Lung (tissue), 12 donors: ENCODE measurements around the gene STX16. TPM values are rescaled to one million over a fixed set of nuclear protein-coding genes. Genes with fewer than 3 reads are reported as not detected.
"Not testable (repeated sequence)": the region's sequence is repeated elsewhere in the genome, so short reads cannot be mapped to it uniquely, and the experiment has no call there.

Experiments
- ATAC-seq: fragments of 200-7000 bp; cut with Tn5 transposase; one replicate; pipeline ENCODE4 v1.9.1; 2020; ENCODE audit warnings: moderate number of reproducible peaks; ENCODE audit not compliant: insufficient read depth, low FRiP score
- DNase-seq, 3 donors: peaks; one replicate each; pipeline ENCODE4 v3.0.0-alpha.2; 2013 to 2017
- H3K27ac ChIP-seq, 2 donors: one replicate each; pipeline ENCODE4 v1.5.1; 2013; ENCODE audit warnings: mild to moderate bottlenecking in 2 of 2, moderate library complexity in 2 of 2, control low read depth in 1 of 2, inconsistent platforms in 1 of 2, low read depth in 1 of 2, low read length in 1 of 2
- H3K27me3 ChIP-seq, 3 donors: one replicate each; pipeline ENCODE4 v1.5.1; 2013; ENCODE audit warnings: low read length in 2 of 3; ENCODE audit not compliant: control insufficient read depth in 3 of 3, insufficient read depth in 3 of 3
- H3K36me3 ChIP-seq, 4 donors: one replicate each; pipeline ENCODE4 v1.5.1; 2013; ENCODE audit warnings: low read length in 4 of 4, mild to moderate bottlenecking in 1 of 4, moderate library complexity in 1 of 4; ENCODE audit not compliant: control insufficient read depth in 4 of 4, insufficient read depth in 4 of 4
- H3K4me1 ChIP-seq, 5 donors: one replicate each; pipeline ENCODE4 v1.5.1; 2013; ENCODE audit warnings: low read length in 5 of 5, mild to moderate bottlenecking in 2 of 5, moderate library complexity in 1 of 5; ENCODE audit not compliant: control insufficient read depth in 5 of 5, insufficient read depth in 5 of 5
- H3K4me3 ChIP-seq: one replicate; pipeline ENCODE4 v1.5.1; 2013; ENCODE audit warnings: mild to moderate bottlenecking, control low read depth, moderate library complexity
- H3K9ac ChIP-seq, 2 donors: one replicate each; pipeline ENCODE4 v1.5.1; 2013; ENCODE audit warnings: low read length in 2 of 2, control low read depth in 1 of 2; ENCODE audit not compliant: insufficient read depth in 1 of 2
- H3K9me3 ChIP-seq, 4 donors: one replicate each; pipeline ENCODE4 v1.5.1; 2013; ENCODE audit warnings: low read length in 3 of 4, mild to moderate bottlenecking in 1 of 4, moderate library complexity in 1 of 4; ENCODE audit not compliant: control insufficient read depth in 4 of 4, insufficient read depth in 3 of 4
- CTCF ChIP-seq: IDR thresholded peaks from 2 replicates; pipeline ENCODE4 v1.5.1; 2012; ENCODE audit warnings: mild to moderate bottlenecking; ENCODE audit errors: control extremely low read depth, extremely low read depth
- WGBS, 2 donors: extraction: QIAGEN DNeasy Blood & Tissue Kit; methylation state at CpG; one replicate each; pipeline ENCODE4 v1.1.7; 2013; 5-methylcytosine and 5-hydroxymethylcytosine counted together
- polyA plus RNA-seq, 2 donors: library from polyadenylated mRNA; stranded (reverse); fragments of 200-250 nt; gene quantifications; one replicate each; pipeline ENCODE4 v1.2.1, GENCODE V29; 2013
- total RNA-seq, 2 donors: library from RNA; depleted of rRNA in 1 of 2; stranded (reverse); fragments of >200 nt in 1 of 2; gene quantifications; one replicate each; pipeline ENCODE4 v1.2.1, GENCODE V29; 2014 to 2021
- donor health status: control.
- donor health status: control.
- donor health status: Bipolar disorder and iron deficiency.
- donor health status: healthy.
- donor health status: DM: yes; HTN: yes; CAD: no.

The STX16 gene
- total and polyA plus RNA-seq, 4 donors: 37.1 to 85.2 (median 46.9) TPM

GRCh38 chr20:58640446-58640845, 10.6 kb upstream of the STX16 start:
- WGBS, 2 donors: 71 to 72% methylated on average over 9 of the region's 9 CpGs

GRCh38 chr20:58642441-58642840, 8.6 kb upstream of the STX16 start:
- no peak overlapping the region for H3K27ac ChIP-seq
- H3K9me3 ChIP-seq: no peaks in the 10 kb centered on the region
- no peak for DNase-seq
- no peak overlapping the region for H3K4me3 ChIP-seq
- no peaks in the 10 kb centered on the region for H3K36me3 ChIP-seq
- 93 to 95% methylated on average over 9 of the region's 9 CpGs for WGBS, 2 donors
- ATAC-seq: no peak
- H3K4me1 ChIP-seq: no peaks in the 10 kb centered on the region
- TF ChIP-seq CTCF: no peak
- no peak overlapping the region for H3K9ac ChIP-seq
- H3K27me3 ChIP-seq: peaks cover 0 to 9% (median 0%) of the 10 kb centered on the region in 3 donors

More at GRCh38 chr20:58640446-58640845, 10.6 kb upstream of the STX16 start:
- ATAC-seq: no peak
- no peak overlapping the region for H3K4me3 ChIP-seq
- no peaks in the 10 kb centered on the region for H3K36me3 ChIP-seq
- no peak for DNase-seq
- no peak overlapping the region for H3K9ac ChIP-seq
- H3K27ac ChIP-seq: no peak overlapping the region
- peaks cover 0 to 9% (median 0%) of the 10 kb centered on the region in 3 donors for H3K27me3 ChIP-seq
- no peaks in the 10 kb centered on the region for H3K4me1 ChIP-seq
- no peak for TF ChIP-seq CTCF
- H3K9me3 ChIP-seq: no peaks in the 10 kb centered on the region

- not testable (repeated sequence) for H3K36me3 ChIP-seq, H3K27me3 ChIP-seq, H3K27ac ChIP-seq, H3K9me3 ChIP-seq, H3K9ac ChIP-seq, H3K4me3 ChIP-seq, H3K4me1 ChIP-seq, ATAC-seq, DNase-seq
- 90 to 93% methylated on average over 9 of the region's 9 CpGs for WGBS, 2 donors
Observed at GRCh38 chr20:58642896-58643295, 8.2 kb upstream of the STX16 start.

GRCh38 chr20:58645412-58645968, 5.6 kb upstream of the STX16 start:
- Histone ChIP-seq H3K27ac (no peak overlapping the region), H3K36me3 (no peaks in the 10 kb centered on the region), H3K9me3 (no peaks in the 10 kb centered on the region), H3K4me1 (peaks cover 0 to 13% (median 4%) of the 10 kb centered on the region in 5 donors), H3K9ac (no peak overlapping the region), H3K4me3 (no peak overlapping the region), H3K27me3 (peaks cover 0 to under 1% (median 0%) of the 10 kb centered on the region in 3 donors)
- WGBS, 2 donors: 65 to 75% methylated on average over 5 of the region's 5 CpGs
- ATAC-seq: no peak
- no peak for TF ChIP-seq CTCF
- DNase-seq: no peak
